Motor neuron (in vitro differentiated cells): Measurements from ENCODE around the gene BBOX1. TPM values are rescaled to one million over a fixed set of nuclear protein-coding genes. Genes with fewer than 3 reads are reported as not detected.
A peak's percentile ranks its signal among the peaks of the same experiment; 100 is the strongest.

Experiments used
- ATAC-seq, 8 experiments: fragments of 200-7000 bp; cut with Tn5 transposase; replicated peaks in 6 of 8; 2 replicates each; pipeline ENCODE4 v1.8.0; 2021; ENCODE audit warnings: mild to moderate bottlenecking in 8 of 8, moderate library complexity in 8 of 8
- H3K27ac ChIP-seq, 2 donors: fragments of 250-450 bp; sonication (Bioruptor Pico); 2 replicates each; pipeline ENCODE4 v1.9.0; 2021; ENCODE audit warnings: antibody characterized with exemption in 2 of 2, mild to moderate bottlenecking in 2 of 2, moderate library complexity in 1 of 2
- H3K4me1 ChIP-seq, 2 donors: fragments of 250-450 bp; sonication (Bioruptor Pico); replicated peaks in 1 of 2; 2 replicates each; pipeline ENCODE4 v1.6.1; 2021; ENCODE audit warnings: antibody characterized with exemption in 2 of 2, mild to moderate bottlenecking in 2 of 2, moderate library complexity in 1 of 2
- H3K4me3 ChIP-seq, 5 donors: fragments of 250-450 bp; sonication (Bioruptor Pico); 2 replicates each; pipeline ENCODE4 v1.9.0; 2021; ENCODE audit warnings: antibody characterized with exemption in 5 of 5, mild to moderate bottlenecking in 5 of 5, moderate library complexity in 4 of 5
- WGBS, 10 experiments: fragments of 450-650 bp; shearing (Covaris generic); methylation state at CpG; one replicate each; pipeline ENCODE4 v1.0.0; 2022; 5-methylcytosine and 5-hydroxymethylcytosine counted together
- in situ Hi-C, 9 experiments: fragments of 400-800 bp; cut with MboI; loops; one replicate each; pipeline ENCODE4 v1.15.0; 2021; ENCODE audit warnings: low sequenced_read_pairs in 9 of 9, low pct_unique_long_range_greater_than_20kb in 2 of 9; ENCODE audit not compliant: unreplicated experiment in 9 of 9
- total RNA-seq, 8 experiments: library from RNA; unstranded; fragments of 300-600 nt; gene quantifications; 2 replicates each; pipeline versions ENCODE4 v1.2.3 to v1.2.4, GENCODE V29; 2022

Gene BBOX1
- total RNA-seq, 8 experiments from 2014 or later, result 0.38 to 11.4 (median 0.83) TPM

DNA sequence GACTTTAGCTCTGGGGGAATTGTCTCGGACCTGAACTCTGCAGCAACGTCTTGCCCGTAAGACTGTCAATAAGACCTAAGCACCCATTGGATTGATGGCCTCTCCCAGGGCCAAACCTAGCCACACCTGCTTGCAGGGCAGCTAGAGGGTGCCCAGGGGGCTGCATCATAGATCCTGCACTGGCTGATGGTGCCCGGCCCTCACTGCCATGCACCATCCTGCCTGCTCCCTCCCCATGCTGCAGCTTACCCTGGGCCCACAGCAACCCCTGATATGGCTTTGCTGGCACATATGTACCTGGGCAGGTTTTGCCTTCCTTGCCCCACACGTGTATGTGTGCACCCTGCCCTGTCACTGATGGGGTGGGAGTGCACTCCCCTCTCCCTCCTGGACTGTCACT, 8.9 kb upstream of the BBOX1 start:
- H3K4me1 ChIP-seq, result no peaks in the 10 kb centered on the region
- H3K27ac ChIP-seq, result no peak overlapping the region
- no peak for ATAC-seq
- no peak overlapping the region for H3K4me3 ChIP-seq
- in situ Hi-C loops, result loop anchor here in 1 of 9 experiments (25.0 kb wide), 1 partner anchor 106 kb away; no protein-coding TSS in a partner anchor
- WGBS, 10 experiments, result 71 to 78% methylated on average over 1 of the region's 5 CpGs; no CpG with 5 or more reads in 8 of the 10 experiments

DNA sequence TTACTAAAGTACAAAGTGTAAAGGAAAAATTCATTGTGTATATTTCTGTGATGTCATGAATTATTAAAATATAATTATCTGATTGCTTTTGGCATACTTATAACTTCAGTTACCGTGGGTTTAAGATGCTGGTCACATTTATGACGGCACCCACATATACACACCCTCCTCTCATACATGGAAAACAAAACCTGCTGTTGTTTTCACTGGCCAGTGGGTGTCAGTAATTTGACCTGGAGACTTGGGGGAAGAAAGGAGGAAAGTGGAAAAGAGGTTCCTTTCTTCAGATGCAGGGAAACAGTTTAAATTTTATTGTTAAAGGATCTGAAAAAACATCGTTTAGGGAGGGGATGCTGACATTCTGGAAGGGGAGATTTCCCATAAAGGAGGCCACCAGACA, 742 bp upstream of the BBOX1 start:
- in situ Hi-C loops, result loop anchor here in 1 of 9 experiments (25.0 kb wide), 1 partner anchor 97 kb away; no protein-coding TSS in a partner anchor
- ATAC-seq, result peak in 2 of 8 experiments; percentile 51 to 57
- H3K4me1 ChIP-seq, result no peaks in the 10 kb centered on the region
- 34 to 95% (median 61%) methylated on average over 2 to 3 of the region's 3 CpGs; no CpG with 5 or more reads in 2 of the 10 experiments for WGBS, 10 experiments
- no peak overlapping the region for H3K4me3 ChIP-seq
- no peak overlapping the region for H3K27ac ChIP-seq

DNA sequence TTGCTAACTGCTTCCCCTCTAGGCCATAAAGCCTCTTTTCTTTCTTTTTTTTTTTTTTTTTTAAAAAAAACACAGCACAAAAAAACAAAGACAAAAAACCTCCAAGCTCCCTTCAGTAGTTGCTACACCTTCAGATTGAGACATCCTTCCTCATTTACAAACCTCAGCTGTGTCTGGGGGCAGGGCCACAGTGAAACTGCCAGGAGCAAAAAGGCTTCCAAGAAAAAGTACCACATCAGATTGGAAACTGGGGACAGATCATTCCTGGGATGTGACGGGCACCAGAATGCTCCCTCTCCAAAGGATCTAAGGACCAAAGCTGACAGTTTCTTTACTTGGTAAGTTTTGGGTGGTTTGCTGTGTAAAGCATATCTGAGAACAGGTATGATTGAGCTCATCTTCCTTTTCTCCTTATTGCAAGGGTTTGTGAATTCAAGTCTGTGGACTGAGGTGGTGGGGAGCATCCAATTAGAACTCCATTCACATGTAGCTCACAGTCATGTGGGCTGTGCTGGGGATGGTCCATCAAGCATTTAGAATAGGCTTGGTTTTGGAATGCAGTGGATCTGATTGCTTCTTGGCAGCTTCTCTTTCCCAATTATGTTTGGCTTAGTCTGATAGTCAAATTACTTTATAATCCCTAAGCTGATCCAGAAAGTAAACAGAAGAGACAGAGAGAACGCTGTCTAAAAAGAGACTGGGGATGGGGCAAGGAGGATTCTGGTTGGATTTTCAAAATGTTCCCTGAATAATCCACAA, 705 bp downstream of the BBOX1 start:
- ATAC-seq, result peak in 2 of 8 experiments; percentile 23 to 26
- no peaks in the 10 kb centered on the region for H3K4me1 ChIP-seq
- in situ Hi-C loops, result loop anchor here in 1 of 9 experiments (25.0 kb wide), 1 partner anchor 96 kb away; no protein-coding TSS in a partner anchor
- no peak overlapping the region for H3K27ac ChIP-seq
- 22 to 100% (median 98%) methylated on average over 1 to 2 of the region's 2 CpGs; no CpG with 5 or more reads in 4 of the 10 experiments for WGBS, 10 experiments
- no peak overlapping the region for H3K4me3 ChIP-seq

DNA sequence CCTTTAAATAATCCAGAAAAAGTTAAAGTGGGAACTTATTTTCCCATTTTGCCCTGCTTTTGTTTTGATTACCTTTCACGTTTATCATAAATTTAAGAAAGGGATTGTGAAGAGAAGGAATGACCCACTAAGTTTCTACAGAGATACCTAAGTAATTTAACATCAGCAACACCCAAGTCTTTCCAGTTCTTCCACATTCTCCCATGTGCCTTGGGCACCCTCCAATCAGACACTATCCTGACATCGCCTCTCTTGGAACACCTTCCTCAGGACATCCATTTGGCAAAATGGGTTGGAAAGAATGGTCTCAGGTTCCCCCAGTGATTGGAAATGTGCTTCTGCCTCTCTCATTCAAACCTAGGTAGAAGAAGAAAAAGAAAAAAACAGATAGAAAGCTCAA, 6.3 kb downstream of the BBOX1 start:
- no peak for ATAC-seq
- no peaks in the 10 kb centered on the region for H3K4me1 ChIP-seq
- in situ Hi-C loops, result loop anchor here in 1 of 9 experiments (25.0 kb wide), 1 partner anchor 90 kb away; no protein-coding TSS in a partner anchor
- H3K4me3 ChIP-seq, result no peak overlapping the region
- 29 to 100% (median 66%) methylated on average over 1 to 2 of the region's 2 CpGs for WGBS, 10 experiments
- H3K27ac ChIP-seq, result no peak overlapping the region

DNA sequence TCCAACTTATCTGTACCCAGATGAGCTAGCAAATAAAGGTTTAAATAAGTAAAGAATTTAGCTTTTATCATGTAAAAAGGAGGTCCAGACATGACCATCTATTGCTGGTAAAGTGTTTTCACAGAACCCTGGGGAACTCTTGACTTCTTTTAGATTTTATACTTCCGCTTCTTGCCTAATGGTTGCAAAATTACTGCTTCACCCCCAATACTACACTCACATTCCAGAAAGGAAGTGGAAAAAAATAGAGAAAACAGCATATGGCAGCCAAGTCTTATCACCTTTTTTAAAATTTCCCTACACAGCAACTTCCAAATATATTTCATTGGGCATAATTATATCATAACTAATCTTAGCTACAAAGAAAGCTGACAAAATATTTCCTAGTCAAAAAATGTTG, 12.1 kb downstream of the BBOX1 start:
- Histone ChIP-seq H3K27ac (no peak overlapping the region), H3K4me3 (no peak overlapping the region), H3K4me1 (peaks cover 7% of the 10 kb centered on the region in 2 donors)
- ATAC-seq, result no peak
- 71 to 100% (median 100%) methylated on average over 1 of the region's 1 CpG; no CpG with 5 or more reads in 4 of the 10 experiments for WGBS, 10 experiments
- in situ Hi-C loops, result no loop called here

DNA sequence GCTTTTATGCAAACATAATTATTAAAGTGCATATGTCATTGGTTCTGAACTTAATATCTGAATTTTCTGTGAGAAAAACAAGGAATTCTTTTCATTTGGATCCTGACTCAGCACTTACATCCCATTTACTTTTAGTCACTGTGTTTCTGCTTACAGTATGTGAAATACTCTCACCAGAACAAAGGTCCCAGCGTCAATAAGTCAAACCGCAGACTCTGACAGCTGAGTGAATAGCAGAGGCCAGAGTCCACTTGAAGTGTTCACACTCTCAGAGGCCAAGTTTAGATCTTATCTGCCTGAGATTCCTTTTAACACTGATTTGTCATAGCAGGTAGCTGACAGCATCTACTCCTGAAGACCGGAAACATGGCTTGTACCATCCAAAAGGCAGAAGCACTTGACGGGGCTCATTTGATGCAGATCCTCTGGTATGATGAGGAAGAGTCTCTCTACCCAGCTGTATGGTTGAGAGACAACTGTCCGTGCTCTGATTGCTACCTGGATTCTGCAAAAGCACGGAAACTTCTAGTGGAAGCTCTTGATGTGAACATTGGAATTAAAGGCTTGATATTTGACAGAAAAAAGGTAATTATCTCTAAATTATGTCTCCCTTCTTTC, 14.6 kb downstream of the BBOX1 start:
- in situ Hi-C loops, result no loop called here
- ATAC-seq, result peak in 5 of 8 experiments; percentile 76 to 93 (median 82)
- H3K4me1 ChIP-seq, result peaks cover 7% of the 10 kb centered on the region in 2 donors
- WGBS, 10 experiments, result 73 to 100% (median 83%) methylated on average over 1 to 6 of the region's 6 CpGs; no CpG with 5 or more reads in 1 of the 10 experiments
- no peak overlapping the region for H3K27ac ChIP-seq
- no peak overlapping the region for H3K4me3 ChIP-seq

DNA sequence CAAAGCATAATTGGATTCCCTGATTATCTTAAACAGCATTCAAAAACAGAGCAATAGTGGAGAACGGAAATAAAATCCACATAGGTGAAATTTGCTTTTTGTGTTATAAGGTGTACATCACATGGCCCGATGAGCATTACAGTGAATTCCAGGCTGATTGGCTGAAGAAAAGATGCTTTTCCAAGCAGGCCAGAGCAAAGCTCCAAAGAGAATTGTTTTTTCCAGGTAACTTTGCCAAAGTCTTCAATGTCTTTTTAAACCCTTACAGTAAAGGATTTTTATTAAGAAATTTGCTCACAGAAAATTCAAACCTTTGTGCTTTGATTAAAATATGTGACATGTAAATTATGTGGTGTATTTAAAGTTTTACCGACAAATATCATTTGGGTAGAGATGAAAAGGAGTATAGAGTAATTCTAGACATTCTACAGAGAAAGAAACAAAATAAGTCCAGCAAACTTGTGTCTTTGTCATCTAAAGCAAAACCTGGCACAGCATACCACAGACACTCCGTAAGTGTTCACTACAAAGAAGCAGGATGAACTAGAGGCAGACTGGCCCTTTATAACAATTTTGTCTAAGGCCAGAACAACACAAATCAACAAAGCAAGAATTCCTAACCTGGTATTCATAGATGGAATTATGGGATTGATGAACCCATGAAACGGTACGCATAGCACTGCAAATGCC, 16.6 kb downstream of the BBOX1 start:
- no peak for ATAC-seq
- no peak overlapping the region for H3K27ac ChIP-seq
- H3K4me3 ChIP-seq, result no peak overlapping the region
- 81 to 100% (median 95%) methylated on average over 4 to 6 of the region's 6 CpGs; no CpG with 5 or more reads in 1 of the 10 experiments for WGBS, 10 experiments
- H3K4me1 ChIP-seq, result peaks cover 7% of the 10 kb centered on the region in 2 donors
- in situ Hi-C loops, result no loop called here

DNA sequence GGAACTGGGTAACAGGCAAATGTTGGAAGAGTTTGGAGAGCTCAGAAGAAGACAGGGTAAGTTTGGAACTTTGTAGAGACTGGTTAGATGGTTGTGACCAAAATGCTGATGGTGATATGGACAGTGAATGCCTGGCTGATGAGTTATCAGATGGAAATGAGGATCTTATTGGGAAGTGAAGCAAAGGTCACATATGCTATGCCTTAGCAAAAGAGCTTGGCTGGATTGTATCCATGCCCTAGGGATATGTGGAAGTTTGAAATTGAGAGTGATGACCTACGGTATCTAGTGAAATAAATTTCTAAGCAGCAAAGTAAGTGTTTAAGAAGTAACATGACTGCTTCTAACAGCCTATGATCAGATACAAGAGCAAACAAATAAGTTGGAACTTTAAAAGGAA, 17.8 kb downstream of the BBOX1 start:
- no peak overlapping the region for H3K4me3 ChIP-seq
- H3K27ac ChIP-seq, result no peak overlapping the region
- in situ Hi-C loops, result no loop called here
- H3K4me1 ChIP-seq, result peaks cover 7% of the 10 kb centered on the region in 2 donors
- ATAC-seq, result peak in 2 of 8 experiments; percentile 82 to 87
- WGBS, 10 experiments, result 0 to 100% (median 88%) methylated on average over 1 of the region's 1 CpG; no CpG with 5 or more reads in 2 of the 10 experiments

DNA sequence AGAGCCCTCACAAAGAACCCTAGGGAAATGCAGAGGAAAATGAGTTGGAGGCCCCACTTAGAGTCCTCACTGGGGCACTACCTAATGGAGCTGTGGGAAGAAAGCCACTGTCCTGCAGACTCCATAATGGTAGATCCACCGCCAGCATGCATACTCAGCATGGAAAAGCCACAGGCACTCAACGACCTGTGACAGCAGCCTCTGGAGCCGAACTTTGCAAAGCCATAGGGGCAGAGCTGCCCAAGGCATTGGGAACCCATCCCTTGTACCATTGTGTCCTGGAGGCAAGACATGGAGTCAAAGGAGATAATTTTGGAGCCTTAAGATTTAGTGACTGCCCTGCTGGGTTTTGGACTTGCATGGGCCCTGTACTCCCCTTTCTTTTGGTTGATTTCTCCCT, 18.8 kb downstream of the BBOX1 start:
- WGBS, 10 experiments, result 67 to 100% (median 79%) methylated on average over 1 to 3 of the region's 3 CpGs; no CpG with 5 or more reads in 4 of the 10 experiments
- H3K27ac ChIP-seq, result no peak overlapping the region
- ATAC-seq, result no peak
- in situ Hi-C loops, result no loop called here
- H3K4me3 ChIP-seq, result no peak overlapping the region
- H3K4me1 ChIP-seq, result peaks cover 7% of the 10 kb centered on the region in 2 donors

DNA sequence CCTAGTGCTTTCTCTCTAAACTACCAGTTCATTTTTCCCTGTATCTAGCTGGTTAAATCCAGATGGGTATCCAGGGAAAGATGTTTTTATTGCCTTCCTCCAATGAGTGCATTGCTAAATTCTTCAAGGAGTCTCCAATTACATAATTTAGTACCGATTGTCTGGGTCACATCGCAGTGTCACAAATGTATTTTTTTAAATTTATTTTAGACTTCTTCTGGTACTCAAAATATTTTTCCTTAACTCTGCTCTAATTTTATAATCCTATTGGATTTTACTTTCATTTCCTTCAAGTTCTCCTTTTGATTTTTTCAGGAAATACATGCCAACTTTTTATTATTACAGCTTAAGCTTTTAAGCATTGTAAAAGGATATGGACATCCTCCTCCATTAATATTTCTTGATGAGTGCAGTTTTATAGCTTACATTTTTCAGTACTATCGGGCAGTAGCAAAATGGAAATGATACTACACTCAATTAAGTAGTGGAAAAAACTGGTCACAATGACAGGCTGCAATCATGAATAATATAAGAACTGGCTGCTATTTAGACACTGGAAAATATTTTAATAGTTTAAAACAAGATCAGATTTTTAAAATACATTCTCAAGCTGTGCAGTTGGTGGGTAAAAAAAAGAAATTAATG, 20.3 kb downstream of the BBOX1 start:
- in situ Hi-C loops, result no loop called here
- no peak for ATAC-seq
- Histone ChIP-seq H3K4me3 (no peak overlapping the region), H3K27ac (no peak overlapping the region), H3K4me1 (no peaks in the 10 kb centered on the region)
- WGBS, 10 experiments, result 0 to 96% (median 81%) methylated on average over 3 of the region's 3 CpGs; no CpG with 5 or more reads in 1 of the 10 experiments

DNA sequence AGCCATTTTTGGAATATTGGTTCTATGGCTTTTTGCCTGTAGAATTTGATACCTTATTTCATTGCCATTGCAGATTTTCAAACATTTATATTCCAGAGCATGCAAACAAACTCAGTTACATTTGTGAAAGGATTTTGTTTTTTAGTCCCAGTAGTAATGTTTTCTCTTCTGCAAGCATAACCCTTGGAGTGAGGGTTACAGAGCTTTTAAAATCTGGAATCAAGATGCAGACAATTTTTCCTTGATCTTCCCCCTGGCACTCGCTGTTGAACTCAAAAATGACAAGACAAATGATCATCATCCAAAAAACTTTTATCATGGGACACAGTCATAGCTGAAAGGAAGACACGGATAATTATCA, 20.8 kb downstream of the BBOX1 start:
- in situ Hi-C loops, result no loop called here
- 0 to 100% (median 74%) methylated on average over 1 to 2 of the region's 2 CpGs for WGBS, 10 experiments
- Histone ChIP-seq H3K4me1 (no peaks in the 10 kb centered on the region), H3K4me3 (no peak overlapping the region), H3K27ac (no peak overlapping the region)
- ATAC-seq, result no peak

DNA sequence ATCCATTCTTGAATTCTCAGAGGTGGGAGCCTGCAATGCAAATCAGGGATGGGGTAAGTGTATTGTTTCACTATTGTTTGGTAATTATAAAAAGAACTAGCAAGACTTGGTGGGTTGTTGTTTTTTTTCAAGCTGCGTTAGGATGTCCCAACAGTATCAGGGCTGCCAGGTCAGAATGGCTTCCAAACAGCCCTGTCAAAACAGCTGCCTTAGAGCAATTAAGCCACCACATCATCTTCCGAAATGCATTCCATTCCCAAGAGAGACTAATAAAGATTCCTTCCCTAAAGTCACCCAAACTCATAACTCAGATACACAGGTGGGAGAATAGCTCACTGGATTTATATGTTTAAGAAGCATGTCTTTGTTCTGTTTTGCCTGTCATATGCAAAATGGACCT, 23.5 kb downstream of the BBOX1 start:
- no peak for ATAC-seq
- in situ Hi-C loops, result no loop called here
- WGBS, 10 experiments, result 17 to 100% (median 72%) methylated on average over 1 to 2 of the region's 2 CpGs; no CpG with 5 or more reads in 2 of the 10 experiments
- Histone ChIP-seq H3K27ac (no peak overlapping the region), H3K4me3 (no peak overlapping the region), H3K4me1 (no peaks in the 10 kb centered on the region)
